ENCODE measurements around the gene TMEM109. TPM values are rescaled to one million over a fixed set of nuclear protein-coding genes. Genes with fewer than 3 reads are reported as not detected.
"Not testable (repeated sequence)": the region's sequence is repeated elsewhere in the genome, so short reads cannot be mapped to it uniquely, and the experiment has no call there.

The TMEM109 gene
- polyA plus RNA-seq, 3 donors: 58.2 to 107 (median 83.5) TPM

DNA sequence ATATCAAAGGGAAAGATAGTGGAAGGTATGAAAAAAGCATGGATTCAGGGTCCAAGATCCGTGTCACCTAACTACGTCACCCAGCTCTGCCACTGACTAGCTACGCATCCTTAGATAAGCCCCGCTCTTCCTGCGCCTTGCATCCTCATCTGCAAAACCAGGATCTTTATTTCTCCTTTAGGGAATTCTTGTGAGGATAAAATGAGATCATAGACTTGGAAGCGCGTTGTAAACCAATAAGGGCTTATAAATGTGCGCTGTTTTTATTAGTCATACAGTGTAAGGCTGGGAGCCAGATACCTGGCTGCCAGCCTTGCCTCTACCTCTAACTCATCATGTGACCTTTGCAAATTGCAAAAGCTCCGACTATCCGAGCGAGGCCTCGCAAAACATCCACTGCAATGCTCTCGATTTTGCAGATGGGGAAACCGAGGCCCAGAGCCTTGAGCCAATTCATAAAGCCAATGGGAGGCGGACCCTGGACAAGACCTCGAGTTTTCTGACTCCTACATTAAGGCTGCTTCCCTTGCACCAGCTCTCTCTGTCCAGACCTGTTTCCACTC lies 8.3 kb upstream of the TMEM109 start:
- WGBS, 3 donors: 4 to 8% (median 5%) methylated on average over 16 of the region's 16 CpGs
- no peak overlapping the region for H3K27ac ChIP-seq (ENCODE audit: low read depth, low read length)

DNA sequence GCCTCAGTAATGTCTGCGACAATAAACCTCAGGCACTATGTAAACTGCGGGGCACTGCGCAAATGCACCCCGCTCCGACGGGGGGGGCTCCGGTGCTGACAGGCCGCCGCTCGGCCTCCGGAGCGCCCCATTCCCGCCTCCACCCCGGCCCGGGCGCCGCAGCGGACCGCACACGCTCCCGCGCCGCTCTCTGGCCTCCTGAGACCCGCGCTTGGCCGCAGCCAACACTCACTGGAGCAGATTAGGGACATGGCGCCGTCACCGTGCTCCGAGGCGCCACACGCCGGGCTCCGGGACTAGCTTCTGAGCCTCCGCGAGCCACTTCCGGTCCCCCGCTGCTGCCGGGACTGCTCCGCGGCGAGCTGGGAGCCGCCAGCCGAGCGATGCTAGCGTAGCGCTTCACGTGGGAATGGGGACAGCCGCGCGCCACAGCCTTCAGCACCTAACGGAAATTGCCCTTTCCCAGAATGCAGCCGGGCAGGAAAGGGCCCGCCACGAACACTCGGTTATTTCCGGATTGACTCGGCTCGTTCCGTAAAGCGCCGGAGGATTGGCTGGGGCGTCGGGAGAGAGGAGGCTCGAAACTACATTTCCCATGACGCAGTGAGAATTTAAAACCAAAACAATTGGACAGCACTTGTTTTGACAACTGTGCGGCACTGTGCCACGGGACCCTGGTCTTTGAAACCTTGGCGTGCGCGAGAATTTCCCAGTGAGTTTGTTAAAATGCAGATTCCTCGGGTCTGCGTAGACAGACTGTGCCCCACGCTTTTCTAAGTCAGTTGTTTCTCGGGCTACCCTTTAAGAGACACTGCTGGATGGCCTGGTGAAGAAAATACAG lies 7.6 kb upstream of the TMEM109 start, which contains the start of gene PRPF19:
Gene PRPF19 (minus strand): TSS at position 454 of the 841 bp plus-strand sequence. CDS start 203 bp downstream, at position 251.
- peak within 1 kb of the TSS; percentile 51 for H3K27ac ChIP-seq (ENCODE audit: low read depth, low read length)
- WGBS, 3 donors: 0% methylated on average over 75 of the region's 75 CpGs

DNA sequence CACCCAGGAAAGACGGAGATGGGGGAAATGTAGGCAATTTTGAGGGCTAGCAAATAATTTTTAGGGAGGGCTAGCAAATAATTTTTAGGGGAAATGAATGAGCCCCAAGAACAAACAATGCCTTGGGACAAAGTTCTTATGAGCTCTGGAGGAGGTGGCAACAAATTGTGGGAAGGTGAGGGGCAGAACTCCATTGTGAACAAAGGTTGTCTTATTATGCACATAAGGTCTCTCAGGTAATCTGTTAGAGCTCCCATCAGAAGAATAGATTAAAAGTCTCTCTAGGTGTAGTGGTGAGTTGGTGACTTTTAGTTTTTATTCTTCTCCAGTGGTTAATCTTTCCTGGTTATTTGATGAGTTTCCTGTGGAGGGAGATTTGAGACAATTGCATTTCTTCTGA lies 5.2 kb upstream of the TMEM109 start:
- WGBS, 3 donors: 28 to 71% (median 41%) methylated on average over 1 of the region's 1 CpG
- no peak overlapping the region for H3K27ac ChIP-seq (ENCODE audit: low read depth, low read length)

DNA sequence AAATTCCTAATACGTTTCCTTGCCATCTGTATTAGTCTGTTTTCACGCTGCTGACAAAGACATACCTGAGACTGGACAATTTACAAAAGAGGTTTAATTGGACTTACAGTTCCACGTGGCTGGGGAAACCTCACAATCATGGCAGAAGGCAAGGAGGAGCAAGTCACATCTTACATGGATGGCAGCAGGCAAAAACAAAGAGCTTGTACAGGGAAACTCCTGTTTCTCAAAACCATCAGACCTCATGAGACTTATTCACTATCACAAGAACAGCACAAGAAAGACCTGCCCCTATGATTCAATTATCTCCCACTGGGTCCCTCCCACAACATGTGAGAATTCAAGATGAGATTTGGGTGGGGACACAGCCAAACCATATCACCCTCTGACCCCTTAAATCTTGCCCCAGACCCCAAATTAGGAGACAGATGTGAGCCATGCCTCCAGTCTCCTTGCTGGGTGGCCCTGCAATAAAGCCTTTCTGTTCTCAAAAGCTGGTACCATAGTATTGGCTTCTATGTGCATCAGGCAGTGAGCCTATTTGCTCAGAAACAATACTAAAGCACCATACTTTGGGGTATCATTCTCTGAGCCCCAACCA lies 4.2 kb upstream of the TMEM109 start:
- H3K27ac ChIP-seq (ENCODE audit: low read depth, low read length): not testable (repeated sequence)
- WGBS, 3 donors: 56 to 72% (median 66%) methylated on average over 3 of the region's 3 CpGs

DNA sequence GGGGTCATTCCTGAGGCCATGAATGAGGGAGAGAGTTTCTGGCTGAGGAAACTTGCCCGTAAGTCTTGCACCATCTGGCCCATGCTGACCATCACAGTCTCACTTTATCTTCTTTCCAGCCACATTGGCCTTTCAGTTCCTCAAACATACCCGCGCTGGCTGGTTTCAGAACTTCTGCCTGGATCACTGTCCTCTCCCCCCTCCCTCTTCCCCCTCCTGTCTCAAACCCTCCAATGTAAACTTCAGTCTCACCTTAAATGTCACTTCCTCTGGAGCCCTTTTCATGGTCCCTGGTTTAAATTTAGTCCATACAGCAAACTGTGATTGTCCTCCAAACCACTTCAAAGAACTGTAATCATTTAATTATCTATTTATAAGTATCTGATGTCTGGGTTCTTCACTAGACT lies 3.7 kb upstream of the TMEM109 start:
- WGBS, 3 donors: 72 to 76% (median 74%) methylated on average over 3 of the region's 3 CpGs
- H3K27ac ChIP-seq (ENCODE audit: low read depth, low read length): no peak overlapping the region

DNA sequence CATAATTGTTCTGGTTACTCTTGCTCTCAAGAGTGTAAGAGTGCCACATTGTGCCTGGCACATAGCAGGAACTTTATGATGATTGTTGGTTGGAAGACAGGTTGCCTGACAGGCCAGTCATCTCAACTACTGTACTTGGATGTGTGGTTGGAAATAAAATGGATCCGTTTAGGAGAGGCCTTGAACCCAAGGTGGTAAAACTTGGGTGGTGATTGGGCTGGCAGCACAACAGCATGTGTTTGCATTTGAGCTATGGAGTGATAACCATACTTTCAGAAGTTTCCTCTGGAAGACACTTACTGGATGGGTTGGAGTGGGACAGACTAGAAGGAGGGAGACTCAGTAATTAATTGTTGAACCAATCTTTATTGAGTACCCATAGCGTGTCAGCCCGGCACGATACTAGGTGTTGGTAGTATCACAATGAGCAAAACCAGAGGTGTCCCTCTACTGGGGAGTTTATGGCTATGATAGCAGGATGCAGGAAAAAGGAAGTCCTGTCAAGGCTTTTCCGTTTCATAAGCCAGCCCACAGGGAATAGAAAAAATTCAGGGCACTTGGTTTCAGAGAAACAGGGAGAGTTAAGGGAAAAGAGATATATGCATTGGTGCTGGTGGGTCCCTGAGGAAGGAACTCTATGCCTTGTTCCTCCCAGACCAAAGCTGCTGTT lies 3.1 kb upstream of the TMEM109 start:
- H3K27ac ChIP-seq (ENCODE audit: low read depth, low read length): no peak overlapping the region
- WGBS, 3 donors: 50 to 61% (median 50%) methylated on average over 5 of the region's 5 CpGs

DNA sequence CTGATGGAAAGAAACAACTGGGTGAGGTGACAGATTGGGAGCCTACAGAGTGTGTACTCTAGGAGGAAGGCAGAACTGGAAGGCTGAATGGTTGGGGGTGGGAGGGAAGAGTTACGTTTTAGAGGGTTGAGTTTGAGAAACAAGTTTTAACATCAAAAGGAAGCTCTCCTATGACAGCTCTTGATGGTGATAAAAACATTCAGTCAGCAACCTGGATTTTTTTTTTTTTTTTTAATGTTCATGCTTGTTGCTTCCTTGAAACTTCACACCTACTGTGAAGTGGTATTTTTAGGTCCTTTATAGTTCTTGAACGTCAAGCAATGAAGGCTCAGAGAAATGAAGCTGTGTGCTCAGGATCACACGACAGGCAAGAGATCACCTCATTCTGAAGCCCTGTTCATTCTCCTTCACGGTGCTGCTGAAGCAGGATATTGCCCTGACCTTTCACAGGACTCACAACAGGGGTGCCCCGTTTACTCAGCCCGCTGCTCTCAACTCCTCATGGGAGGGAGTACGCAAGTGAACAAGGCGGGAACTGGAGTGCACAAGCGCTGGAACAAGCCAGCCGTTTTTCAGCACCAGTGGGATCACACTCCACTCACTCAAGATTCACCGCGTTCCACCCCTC lies 1.6 kb upstream of the TMEM109 start:
- no peak overlapping the region for H3K27ac ChIP-seq (ENCODE audit: low read depth, low read length)
- WGBS, 3 donors: 67 to 73% (median 72%) methylated on average over 12 of the region's 12 CpGs

DNA sequence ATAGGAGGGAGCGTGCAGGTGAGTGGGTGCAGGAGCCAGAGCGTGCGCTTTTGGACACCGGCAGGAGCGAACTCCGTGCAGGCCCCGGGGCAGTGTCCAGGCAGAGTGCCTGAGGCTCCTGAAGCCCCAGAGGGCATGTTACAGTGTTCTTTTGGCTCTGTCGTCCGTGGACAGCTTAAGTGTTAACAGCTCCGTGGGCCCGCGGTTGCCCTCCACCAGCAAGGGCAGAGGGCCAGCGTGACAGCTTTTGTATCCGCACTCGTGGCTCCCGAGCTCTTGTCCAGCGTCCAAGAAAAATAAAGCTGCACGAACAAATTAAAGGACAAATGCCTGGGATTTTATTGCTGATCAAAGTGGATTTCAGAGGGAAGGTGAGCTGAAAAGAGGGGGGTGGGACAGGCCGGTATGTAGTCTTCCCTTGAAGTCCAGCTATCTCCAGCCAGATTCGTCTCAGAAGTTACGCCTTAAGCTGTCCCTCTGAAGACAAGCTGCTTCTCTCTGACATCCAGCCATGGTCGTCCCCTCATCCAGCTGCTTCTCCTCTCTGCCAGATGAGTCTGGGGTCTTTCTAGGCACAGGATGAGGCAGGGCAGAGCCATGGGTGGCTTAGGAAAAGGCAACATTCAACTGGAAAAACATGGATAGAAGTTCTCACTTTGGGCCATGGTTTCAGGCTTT lies 968 bp upstream of the TMEM109 start:
- WGBS, 3 donors: 63 to 79% (median 74%) methylated on average over 22 of the region's 22 CpGs
- H3K27ac ChIP-seq (ENCODE audit: low read depth, low read length): no peak overlapping the region

DNA sequence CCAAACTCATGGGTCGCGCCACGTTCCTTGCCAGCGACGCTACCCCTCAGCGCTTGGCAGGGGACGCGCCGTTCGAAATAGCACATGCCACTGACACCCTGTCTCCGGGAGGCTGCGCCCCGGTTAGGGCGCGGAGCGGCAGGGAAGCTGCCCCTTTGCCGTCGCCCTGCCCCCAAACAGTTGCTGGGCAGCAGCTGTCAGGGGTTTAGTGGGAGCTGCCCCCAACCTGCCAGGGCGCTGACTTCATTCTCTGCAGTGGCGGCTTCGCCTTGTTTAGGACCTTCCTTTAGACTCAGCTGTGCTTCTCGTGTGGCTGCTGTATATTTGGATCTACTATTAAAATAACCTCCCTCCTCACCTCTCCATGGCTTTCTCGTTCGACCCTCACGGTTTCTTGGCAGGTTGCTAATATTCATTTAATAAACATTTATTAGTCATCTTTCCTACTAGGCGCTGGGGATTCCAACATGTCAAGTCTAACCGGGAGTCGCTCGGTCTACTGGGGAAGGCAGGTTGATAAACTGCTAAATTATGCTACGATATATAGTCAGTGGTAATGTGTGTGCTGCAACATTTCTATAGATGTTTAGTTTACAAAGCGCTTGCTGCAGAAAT lies 782 bp downstream of the TMEM109 start:
- WGBS, 3 donors: 0 to 1% (median 1%) methylated on average over 31 of the region's 31 CpGs
- H3K27ac ChIP-seq (ENCODE audit: low read depth, low read length): no peak overlapping the region

DNA sequence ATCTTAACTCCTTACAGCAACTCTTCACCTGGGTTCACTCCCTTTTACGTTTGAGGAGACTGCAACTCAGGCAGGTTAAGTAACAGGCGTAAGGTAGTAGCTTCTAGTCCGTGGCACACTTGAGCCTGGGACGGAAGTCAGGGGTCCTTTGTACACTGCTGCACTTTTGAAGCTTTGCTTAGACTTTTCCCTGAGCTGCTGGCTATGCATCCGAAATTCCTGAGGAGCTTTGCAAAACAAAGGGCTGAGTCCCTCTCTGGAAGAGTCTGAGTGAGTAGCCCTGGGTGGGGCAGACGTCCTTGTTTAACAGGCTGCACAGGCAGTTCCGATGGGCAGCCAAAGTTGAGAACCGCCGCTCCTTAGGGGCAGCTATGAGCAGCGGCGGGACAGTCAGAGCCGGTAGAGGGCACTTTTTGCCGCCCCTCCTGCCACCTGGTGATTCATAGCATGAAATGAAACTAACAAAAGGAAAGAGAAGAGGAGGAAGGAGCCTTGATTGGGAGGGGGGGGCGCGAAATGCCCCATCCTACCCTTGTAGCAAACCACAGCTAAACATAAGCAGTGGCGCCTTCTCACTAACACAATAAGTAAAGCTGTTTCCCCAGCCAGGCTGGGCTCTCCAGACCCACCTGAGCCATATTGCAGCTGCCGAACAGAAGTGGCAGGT lies 1.4 kb downstream of the TMEM109 start:
- WGBS, 3 donors: 6 to 9% (median 9%) methylated on average over 17 of the region's 17 CpGs
- no peak overlapping the region for H3K27ac ChIP-seq (ENCODE audit: low read depth, low read length)

DNA sequence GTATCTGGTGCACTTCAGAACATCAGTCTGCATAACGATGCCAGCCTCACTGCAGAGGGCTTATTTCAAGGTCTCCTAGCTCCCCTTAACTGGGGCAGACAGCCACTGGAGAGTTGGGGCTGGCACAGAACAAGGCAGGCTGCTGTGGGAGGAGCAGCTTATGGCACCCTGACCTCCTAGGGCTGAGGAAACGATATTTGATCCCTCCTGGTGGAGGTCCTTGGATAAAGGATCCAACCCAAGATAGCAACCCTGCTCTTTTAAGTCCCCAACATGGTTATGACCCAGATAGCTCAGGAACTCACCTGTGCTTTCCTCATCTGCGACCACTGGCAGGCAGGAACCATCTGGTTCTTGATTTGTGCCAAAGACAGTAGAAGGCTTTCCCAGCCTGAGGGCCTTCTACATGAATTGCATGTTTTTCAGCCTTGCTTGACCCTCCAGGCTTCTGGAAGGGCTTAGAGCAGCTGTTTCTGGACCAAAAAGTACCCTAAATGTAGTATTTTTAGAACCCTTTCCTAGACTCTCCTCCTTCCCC lies 2.8 kb downstream of the TMEM109 start:
- 51 to 80% (median 71%) methylated on average over 3 of the region's 3 CpGs for WGBS, 3 donors
- H3K27ac ChIP-seq (ENCODE audit: low read depth, low read length): no peak overlapping the region

DNA sequence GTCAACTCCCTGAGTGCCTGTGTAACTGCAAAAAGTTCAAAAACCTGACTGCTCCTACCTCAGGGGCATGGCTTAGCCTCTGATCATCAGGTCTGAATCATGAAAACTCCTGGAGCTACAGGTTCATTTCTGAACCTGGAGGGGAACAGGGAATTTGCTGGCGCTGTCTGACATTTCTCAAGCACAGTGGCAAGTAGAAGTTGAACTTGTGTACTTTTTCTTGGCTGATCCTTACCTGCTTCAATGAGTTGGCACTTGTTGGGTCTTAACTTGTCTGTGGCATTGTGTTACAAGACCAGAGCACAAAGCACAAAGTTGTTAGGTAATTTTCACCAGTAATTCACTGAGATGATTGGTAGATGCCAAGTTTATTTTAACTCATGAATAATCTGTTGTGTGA lies 3.3 kb downstream of the TMEM109 start:
- H3K27ac ChIP-seq (ENCODE audit: low read depth, low read length): no peak overlapping the region
- 95 to 97% (median 96%) methylated on average over 1 of the region's 1 CpG for WGBS, 3 donors

DNA sequence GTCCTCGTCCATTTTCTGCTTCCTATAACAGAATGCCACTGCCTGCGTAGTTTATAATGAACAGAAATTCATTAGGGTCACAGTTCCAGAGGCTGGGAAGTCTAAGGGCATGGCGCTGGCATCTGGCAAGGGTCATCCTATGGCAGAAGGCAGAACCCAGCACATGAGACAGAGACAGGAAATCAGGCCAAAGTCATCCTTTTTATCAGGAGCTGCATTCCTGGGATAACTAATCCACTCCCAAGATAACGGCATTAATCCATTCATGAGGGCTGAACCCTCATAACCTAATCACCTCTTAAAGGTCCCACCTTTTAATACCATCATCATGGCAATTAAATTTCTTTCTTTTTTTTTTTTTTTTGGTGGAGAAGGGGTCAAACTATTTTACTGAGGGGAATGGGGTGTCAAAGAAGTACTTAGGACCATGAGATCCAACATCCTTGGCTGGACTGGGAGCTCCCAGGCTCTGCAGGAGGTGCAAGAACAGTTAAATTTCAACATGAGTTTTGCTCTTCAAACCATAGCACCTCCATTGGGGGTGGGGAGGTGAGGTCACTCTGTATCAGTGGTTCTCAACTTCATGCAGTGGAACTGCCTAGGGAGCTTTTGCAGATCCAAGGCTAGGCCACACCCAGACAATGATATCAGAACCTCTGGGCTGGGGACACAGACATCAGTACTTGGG lies 4.4 kb downstream of the TMEM109 start:
- WGBS, 3 donors: 89 to 92% (median 91%) methylated on average over 4 of the region's 4 CpGs
- no peak overlapping the region for H3K27ac ChIP-seq (ENCODE audit: low read depth, low read length)

DNA sequence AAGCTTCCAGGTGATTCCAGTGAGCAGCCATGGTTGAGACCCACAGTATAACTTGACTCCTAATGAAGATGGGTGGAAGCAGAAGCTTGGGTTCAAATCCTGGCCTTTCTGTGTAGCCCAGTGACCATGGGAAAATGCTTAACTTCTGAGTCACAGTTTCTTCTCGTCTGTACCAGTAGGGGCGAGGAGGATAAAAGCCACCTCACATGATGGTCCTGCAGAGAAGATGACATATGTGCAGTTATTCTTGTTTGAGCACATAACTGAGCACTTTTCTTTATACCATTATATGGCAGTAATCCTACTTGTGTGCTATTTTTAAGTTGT lies 4.9 kb downstream of the TMEM109 start:
- no peak overlapping the region for H3K27ac ChIP-seq (ENCODE audit: low read depth, low read length)
- WGBS, 3 donors: 49 to 67% (median 67%) methylated on average over 2 of the region's 2 CpGs

DNA sequence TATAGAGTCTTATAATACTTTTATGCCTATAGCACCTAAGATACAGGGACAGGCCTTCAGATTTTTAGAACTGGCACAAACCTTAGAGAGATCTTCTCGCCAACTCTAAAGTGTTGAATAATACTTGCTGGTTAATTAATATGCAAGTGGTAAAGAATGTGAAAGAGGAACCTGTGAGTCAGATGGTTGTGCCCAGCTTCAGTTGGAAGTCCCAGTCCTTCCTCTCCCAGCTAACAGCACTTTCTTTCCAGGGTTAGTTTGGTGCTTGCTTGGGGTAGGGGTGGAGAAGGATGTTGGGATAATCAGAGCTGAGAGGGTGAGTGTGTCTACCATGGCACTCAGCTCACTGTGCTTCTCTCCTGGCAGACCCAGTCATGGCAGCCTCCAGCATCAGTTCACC lies 5.4 kb downstream of the TMEM109 start:
- WGBS, 3 donors: 56 to 97% (median 59%) methylated on average over 1 of the region's 1 CpG
- no peak overlapping the region for H3K27ac ChIP-seq (ENCODE audit: low read depth, low read length)

DNA sequence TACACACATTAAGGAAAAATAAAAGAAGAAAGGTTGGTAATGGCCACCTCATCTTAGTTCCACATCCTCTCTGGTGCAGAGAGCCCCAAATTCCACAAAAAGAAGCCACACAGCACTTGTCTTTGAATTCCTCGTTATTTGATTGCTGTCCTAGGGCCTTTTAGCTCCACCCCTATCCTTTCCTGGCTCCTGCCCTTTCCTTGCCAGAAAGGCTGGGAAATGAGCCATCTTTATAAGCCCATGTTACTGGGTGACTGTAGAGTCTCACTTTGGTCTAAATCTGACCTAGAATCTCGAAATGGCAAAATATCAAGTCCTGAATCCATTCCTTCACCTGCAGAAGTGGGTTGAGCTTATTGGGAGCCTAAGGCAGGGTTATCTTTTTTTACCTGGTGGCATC lies 6.0 kb downstream of the TMEM109 start:
- 55 to 66% (median 63%) methylated on average over 2 of the region's 2 CpGs for WGBS, 3 donors
- H3K27ac ChIP-seq (ENCODE audit: low read depth, low read length): no peak overlapping the region

DNA sequence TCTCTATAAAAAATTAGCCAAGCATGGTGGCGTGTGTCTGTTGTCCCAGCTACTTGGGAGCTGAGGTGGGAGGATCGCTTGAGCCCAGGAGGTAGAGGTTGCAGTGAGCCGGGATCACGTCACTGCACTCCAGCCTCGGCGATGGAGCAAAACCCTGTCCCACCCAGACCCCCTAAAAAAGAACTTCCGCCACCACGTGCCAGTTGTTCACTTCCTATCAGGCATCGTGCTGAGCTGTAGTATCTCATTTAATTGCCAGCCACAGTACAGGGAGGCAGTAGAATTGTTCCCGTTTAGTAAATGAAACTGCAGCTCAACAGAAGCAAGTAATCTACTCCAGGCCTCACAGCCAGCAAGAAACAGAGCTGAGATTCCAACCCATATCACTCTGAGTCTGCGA lies 7.3 kb downstream of the TMEM109 start:
- no peak overlapping the region for H3K27ac ChIP-seq (ENCODE audit: low read depth, low read length)
- WGBS, 3 donors: 87 to 95% (median 93%) methylated on average over 11 of the region's 11 CpGs
